SK-N-MC (cell line): Measurements from ENCODE around the gene GABRG3.
"Not testable (repeated sequence)": the region's sequence is repeated elsewhere in the genome, so short reads cannot be mapped to it uniquely, and the experiment has no call there.

Experiments
- EZH2 ChIP-seq: fragments of 200-600 bp; sonication (generic); IDR thresholded peaks from one replicate; pipeline ENCODE4 v1.6.1; 2017; ENCODE audit warnings: antibody characterized with exemption
- POLR2AphosphoS5 ChIP-seq: IDR thresholded peaks from 2 replicates; pipeline ENCODE4 v1.6.1; 2012; ENCODE audit warnings: mild to moderate bottlenecking, low read depth, low read length, borderline replicate concordance

DNA sequence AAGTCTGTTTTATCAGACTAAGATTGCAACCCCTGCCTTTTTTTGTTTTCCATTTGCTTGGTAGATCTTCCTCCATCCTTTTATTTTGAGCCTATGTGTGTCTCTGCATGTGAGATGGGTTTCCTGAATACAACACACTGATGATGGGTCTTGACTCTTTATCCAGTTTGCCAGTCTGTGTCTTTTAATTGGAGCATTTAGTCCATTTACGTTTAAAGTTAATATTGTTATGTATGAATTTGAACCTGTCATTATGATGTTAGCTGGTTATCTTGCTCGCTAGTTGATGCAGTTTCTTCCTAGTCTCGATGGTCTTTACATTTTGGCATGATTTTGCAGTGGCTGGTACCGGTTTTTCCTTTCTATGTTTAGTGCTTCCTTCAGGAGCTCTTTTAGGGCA lies 220.5 kb downstream of the GABRG3 start:
- not testable (repeated sequence) for TF ChIP-seq POLR2AphosphoS5, EZH2
